ENCODE measurements around the gene RAMAC. TPM values are rescaled to one million over a fixed set of nuclear protein-coding genes. Genes with fewer than 3 reads are reported as not detected.

Gene RAMAC
- total and polyA plus RNA-seq, 7 experiments from 2014 or later, result 14.2 to 33.4 (median 23.7) TPM

- Histone ChIP-seq H3K9me3 (ENCODE audit: control insufficient read depth in 2 of 3, low read length in 3 of 3) (no peaks in the 10 kb centered on the region), H3K27ac (ENCODE audit: low read depth, low read length) (no peak overlapping the region), H3K36me3 (ENCODE audit: control insufficient read depth in 2 of 3, insufficient read depth in 3 of 3, low read length in 3 of 3) (no peaks in the 10 kb centered on the region), H3K4me3 (ENCODE audit: low read length) (peak overlapping the region; percentile 24), H3K27me3 (ENCODE audit: control insufficient read depth in 2 of 2, insufficient read depth in 2 of 2, low read length in 2 of 2) (peaks cover 0 to 7% of the 10 kb centered on the region in 2 donors), H3K4me1 (ENCODE audit: control insufficient read depth in 2 of 2, insufficient read depth in 2 of 2, low read length in 2 of 2) (peaks cover 0 to 4% of the 10 kb centered on the region in 2 donors)
- Mint-ChIP-seq H3K4me1 (peaks cover 0 to 6% (median 0%) of the 10 kb centered on the region in 7 donors), H3K4me3 (peak overlapping the region in 8 of 10 donors; percentile 64 to 86 (median 77)), H3K27ac (peak overlapping the region in 1 of 9 donors; percentile 74), H3K36me3 (peaks cover 0 to 5% (median 0%) of the 10 kb centered on the region in 5 donors), H3K9me3 (no peaks in the 10 kb centered on the region), H3K27me3 (peaks cover 0 to 23% (median 4%) of the 10 kb centered on the region in 5 donors)
- no peak for ATAC-seq
- intact Hi-C loops (cut with micrococcal nuclease), result loop anchor here in 1 of 2 donors (2.0 kb wide), 1 partner anchor 35 kb away; the partner anchor contains the start of gene RAMAC
- ChIA-PET CTCF (no interaction called here), POLR2A (no interaction called here)
- DNase-seq, result no peak
Observed at GRCh38 chr15:82951472-82952157, 34.4 kb upstream of the RAMAC start.

DNA sequence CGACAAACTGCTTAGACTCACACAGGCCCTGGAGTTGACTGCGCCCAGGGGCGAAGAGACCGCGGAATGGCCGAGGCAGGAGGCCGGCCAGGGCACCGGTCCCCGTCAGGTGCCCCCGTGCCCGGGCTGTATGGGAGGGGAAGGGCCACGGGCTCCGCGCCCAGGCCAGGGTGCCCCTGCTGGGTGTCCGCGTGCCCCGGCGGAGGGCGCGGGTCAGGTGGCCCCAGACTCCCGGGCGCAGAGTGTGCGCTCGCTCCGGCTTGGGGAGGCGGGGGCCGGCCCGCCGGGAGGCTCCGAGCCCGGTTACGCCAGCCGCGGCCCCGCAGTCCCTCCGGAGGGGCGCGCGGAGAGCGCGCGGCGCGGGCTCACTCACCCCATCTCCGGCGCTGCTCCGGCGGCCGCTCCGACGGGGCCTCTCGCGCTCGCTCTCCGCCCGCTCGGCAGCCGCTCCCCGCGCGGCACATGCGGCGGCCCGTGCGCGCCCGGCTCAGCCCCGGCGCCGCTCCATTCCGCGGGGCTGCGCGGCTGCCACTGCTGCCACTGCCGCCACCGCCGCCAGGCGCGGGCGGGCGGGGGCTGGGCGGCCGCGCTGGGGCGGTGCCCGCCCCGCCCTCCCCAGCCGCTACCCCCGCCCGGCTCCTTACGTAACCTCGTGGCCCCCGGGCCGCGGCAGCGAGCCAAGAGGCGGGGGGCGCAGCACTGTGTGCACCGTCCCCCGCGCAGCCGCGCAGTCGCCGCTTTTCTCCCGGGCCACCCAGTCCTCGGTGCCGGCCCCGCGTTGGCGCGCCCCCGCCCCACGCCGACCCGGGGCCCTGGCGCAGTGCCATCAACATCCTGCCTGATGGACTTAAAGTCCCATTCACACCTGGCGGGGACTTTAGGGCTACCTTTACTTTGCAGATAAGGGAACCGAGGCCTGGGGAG, 33.6 kb upstream of the RAMAC start, which contains the start of gene HOMER2:
HOMER2 (minus strand) TSS at position 563 of the 924 bp plus-strand sequence; CDS start at position 378, 185 bp downstream.
- ChIA-PET CTCF (no interaction called here), POLR2A (no interaction called here)
- H3K27me3 ChIP-seq (ENCODE audit: control insufficient read depth in 2 of 2, insufficient read depth in 2 of 2, low read length in 2 of 2), result peaks cover 0 to 7% of the 10 kb centered on the region in 2 donors
- ATAC-seq (peak; percentile 53), DNase-seq (peak in 6 of 9 donors; percentile 4 to 48 (median 10))
- H3K4me3 Mint-ChIP-seq, result peak within 1 kb of the TSS; percentile 63 to 86 (median 77)
- peaks cover 0 to 6% (median 0%) of the 10 kb centered on the region in 7 donors for H3K4me1 Mint-ChIP-seq
- H3K4me3 ChIP-seq (ENCODE audit: low read length), result peak within 1 kb of the TSS; percentile 24
- no peak within 1 kb of the TSS for H3K27ac ChIP-seq (ENCODE audit: low read depth, low read length)
- H3K9me3 ChIP-seq (ENCODE audit: control insufficient read depth in 2 of 3, low read length in 3 of 3), result no peaks in the 10 kb centered on the region
- peak within 1 kb of the TSS in 1 of 9 donors; percentile 74 for H3K27ac Mint-ChIP-seq
- H3K36me3 ChIP-seq (ENCODE audit: control insufficient read depth in 2 of 3, insufficient read depth in 3 of 3, low read length in 3 of 3), result no peaks in the 10 kb centered on the region
- intact Hi-C loops (cut with micrococcal nuclease), result no loop called here
- H3K9me3 Mint-ChIP-seq, result no peaks in the 10 kb centered on the region
- peaks cover 0 to 4% of the 10 kb centered on the region in 2 donors for H3K4me1 ChIP-seq (ENCODE audit: control insufficient read depth in 2 of 2, insufficient read depth in 2 of 2, low read length in 2 of 2)
- H3K27me3 Mint-ChIP-seq, result peaks cover 0 to 16% (median 0%) of the 10 kb centered on the region in 5 donors
- H3K36me3 Mint-ChIP-seq, result peaks cover 0 to 6% (median 0%) of the 10 kb centered on the region in 5 donors

DNA sequence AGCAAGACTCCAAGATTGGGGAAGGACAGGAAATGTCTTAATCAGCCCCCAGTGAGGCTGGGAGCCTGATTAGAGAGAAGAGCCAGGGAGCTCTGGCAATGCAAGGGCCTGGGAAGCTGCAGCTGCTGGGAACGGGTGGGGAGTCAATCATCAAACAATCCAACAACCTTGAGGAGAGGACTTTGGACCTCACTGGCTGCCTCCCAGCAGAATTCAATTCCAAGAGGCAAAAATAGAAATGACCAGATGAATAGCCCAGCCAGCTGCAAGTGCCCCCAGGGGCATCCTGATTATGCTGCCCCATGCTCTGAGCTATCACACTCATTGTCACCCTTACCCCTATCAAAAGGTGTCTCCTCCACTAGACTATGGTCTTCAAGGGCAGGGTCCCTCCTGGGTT, 27.4 kb upstream of the RAMAC start:
- Histone ChIP-seq H3K4me1 (ENCODE audit: control insufficient read depth in 2 of 2, insufficient read depth in 2 of 2, low read length in 2 of 2) (no peaks in the 10 kb centered on the region), H3K36me3 (ENCODE audit: control insufficient read depth in 2 of 3, insufficient read depth in 3 of 3, low read length in 3 of 3) (peaks cover 0 to 5% (median 0%) of the 10 kb centered on the region in 3 experiments), H3K9me3 (ENCODE audit: control insufficient read depth in 2 of 3, low read length in 3 of 3) (no peaks in the 10 kb centered on the region), H3K27me3 (ENCODE audit: control insufficient read depth in 2 of 2, insufficient read depth in 2 of 2, low read length in 2 of 2) (no peaks in the 10 kb centered on the region), H3K4me3 (ENCODE audit: low read length) (no peak overlapping the region), H3K27ac (ENCODE audit: low read depth, low read length) (no peak overlapping the region)
- Mint-ChIP-seq H3K9me3 (no peaks in the 10 kb centered on the region), H3K27ac (no peak overlapping the region), H3K4me1 (no peaks in the 10 kb centered on the region), H3K36me3 (peaks cover 0 to 19% (median 0%) of the 10 kb centered on the region in 5 donors), H3K27me3 (peaks cover 0 to 25% (median 0%) of the 10 kb centered on the region in 5 donors), H3K4me3 (no peak overlapping the region)
- intact Hi-C loops (cut with micrococcal nuclease), result no loop called here
- ATAC-seq, result no peak
- POLR2A ChIA-PET, result no interaction called here
- no peak for DNase-seq
- CTCF ChIA-PET, result no interaction called here

- DNase-seq (no peak), ATAC-seq (no peak)
- H3K4me3 Mint-ChIP-seq, result no peak overlapping the region
- no peaks in the 10 kb centered on the region for H3K4me1 ChIP-seq (ENCODE audit: control insufficient read depth in 2 of 2, insufficient read depth in 2 of 2, low read length in 2 of 2)
- peaks cover 0 to 28% (median 0%) of the 10 kb centered on the region in 5 donors for H3K27me3 Mint-ChIP-seq
- no peak overlapping the region for H3K27ac ChIP-seq (ENCODE audit: low read depth, low read length)
- no peaks in the 10 kb centered on the region for H3K9me3 ChIP-seq (ENCODE audit: control insufficient read depth in 2 of 3, low read length in 3 of 3)
- no peaks in the 10 kb centered on the region for H3K4me1 Mint-ChIP-seq
- no peaks in the 10 kb centered on the region for H3K9me3 Mint-ChIP-seq
- peaks cover 0 to 5% (median 0%) of the 10 kb centered on the region in 3 experiments for H3K36me3 ChIP-seq (ENCODE audit: control insufficient read depth in 2 of 3, insufficient read depth in 3 of 3, low read length in 3 of 3)
- H3K27ac Mint-ChIP-seq, result no peak overlapping the region
- H3K36me3 Mint-ChIP-seq, result peaks cover 0 to 19% (median 0%) of the 10 kb centered on the region in 5 donors
- no peak overlapping the region for H3K4me3 ChIP-seq (ENCODE audit: low read length)
- ChIA-PET POLR2A (no interaction called here), CTCF (no interaction called here)
- intact Hi-C loops (cut with micrococcal nuclease), result no loop called here
- no peaks in the 10 kb centered on the region for H3K27me3 ChIP-seq (ENCODE audit: control insufficient read depth in 2 of 2, insufficient read depth in 2 of 2, low read length in 2 of 2)
Observed at GRCh38 chr15:82959423-82959822, 26.6 kb upstream of the RAMAC start.

GRCh38 chr15:82960766-82961165, 25.2 kb upstream of the RAMAC start:
- no peak overlapping the region for H3K4me3 ChIP-seq (ENCODE audit: low read length)
- Mint-ChIP-seq H3K36me3 (peaks cover 0 to 19% (median 0%) of the 10 kb centered on the region in 5 donors), H3K27me3 (peaks cover 0 to 25% (median 0%) of the 10 kb centered on the region in 5 donors), H3K27ac (no peak overlapping the region), H3K4me3 (no peak overlapping the region), H3K9me3 (no peaks in the 10 kb centered on the region), H3K4me1 (no peaks in the 10 kb centered on the region)
- H3K27ac ChIP-seq (ENCODE audit: low read depth, low read length), result no peak overlapping the region
- ATAC-seq (no peak), DNase-seq (no peak)
- H3K27me3 ChIP-seq (ENCODE audit: control insufficient read depth in 2 of 2, insufficient read depth in 2 of 2, low read length in 2 of 2), result no peaks in the 10 kb centered on the region
- ChIA-PET CTCF (no interaction called here), POLR2A (no interaction called here)
- peaks cover 0 to 5% (median 0%) of the 10 kb centered on the region in 3 experiments for H3K36me3 ChIP-seq (ENCODE audit: control insufficient read depth in 2 of 3, insufficient read depth in 3 of 3, low read length in 3 of 3)
- H3K9me3 ChIP-seq (ENCODE audit: control insufficient read depth in 2 of 3, low read length in 3 of 3), result no peaks in the 10 kb centered on the region
- no peaks in the 10 kb centered on the region for H3K4me1 ChIP-seq (ENCODE audit: control insufficient read depth in 2 of 2, insufficient read depth in 2 of 2, low read length in 2 of 2)
- intact Hi-C loops (cut with micrococcal nuclease), result no loop called here

GRCh38 chr15:82963471-82964341, 22.3 kb upstream of the RAMAC start:
- Histone ChIP-seq H3K27ac (ENCODE audit: low read depth, low read length) (no peak overlapping the region), H3K9me3 (ENCODE audit: control insufficient read depth in 2 of 3, low read length in 3 of 3) (no peaks in the 10 kb centered on the region), H3K27me3 (ENCODE audit: control insufficient read depth in 2 of 2, insufficient read depth in 2 of 2, low read length in 2 of 2) (no peaks in the 10 kb centered on the region), H3K4me1 (ENCODE audit: control insufficient read depth in 2 of 2, insufficient read depth in 2 of 2, low read length in 2 of 2) (no peaks in the 10 kb centered on the region), H3K36me3 (ENCODE audit: control insufficient read depth in 2 of 3, insufficient read depth in 3 of 3, low read length in 3 of 3) (peaks cover 0 to 4% (median 0%) of the 10 kb centered on the region in 3 experiments), H3K4me3 (ENCODE audit: low read length) (no peak overlapping the region)
- DNase-seq (no peak), ATAC-seq (no peak)
- Mint-ChIP-seq H3K4me3 (no peak overlapping the region), H3K27ac (no peak overlapping the region), H3K36me3 (peaks cover 0 to 8% (median 0%) of the 10 kb centered on the region in 5 donors), H3K4me1 (peaks cover 0 to 19% (median 0%) of the 10 kb centered on the region in 7 donors), H3K27me3 (peaks cover 0 to 29% (median 0%) of the 10 kb centered on the region in 5 donors), H3K9me3 (peaks cover 0 to 2% (median 0%) of the 10 kb centered on the region in 11 donors)
- POLR2A ChIA-PET, result no interaction called here
- CTCF ChIA-PET, result no interaction called here
- intact Hi-C loops (cut with micrococcal nuclease), result no loop called here
